Measurements from ENCODE around the gene NES. TPM values are rescaled to one million over a fixed set of nuclear protein-coding genes. Genes with fewer than 3 reads are reported as not detected.
"Not testable (repeated sequence)": the region's sequence is repeated elsewhere in the genome, so short reads cannot be mapped to it uniquely, and the experiment has no call there.

NES gene
- total RNA-seq, 1 donor from 2014 or later, result 265 TPM

- DNase-seq (ENCODE audit: low read depth, low spot score), result no peak
- TF ChIP-seq CTCF (conservative IDR thresholded peaks at IDR 0.05), result no peak
- Mint-ChIP-seq H3K36me3 (ENCODE audit: low read depth) (no peaks in the 10 kb centered on the region), H3K4me1 (peaks cover 49% of the 10 kb centered on the region), H3K27me3 (ENCODE audit: low read depth) (peaks cover 73% of the 10 kb centered on the region), H3K27ac (ENCODE audit: unreplicated experiment) (peak overlapping the region; percentile 76), H3K4me3 (peak overlapping the region; percentile 84), H3K9me3 (no peaks in the 10 kb centered on the region)
Measured at GRCh38 chr1:156640842-156641706, 36.1 kb downstream of the NES start.

- no peaks in the 10 kb centered on the region for H3K9me3 Mint-ChIP-seq
- H3K27ac Mint-ChIP-seq (ENCODE audit: unreplicated experiment), result no peak overlapping the region
- H3K4me3 Mint-ChIP-seq, result peak overlapping the region; percentile 54
- no peak for TF ChIP-seq CTCF (conservative IDR thresholded peaks at IDR 0.05)
- DNase-seq (ENCODE audit: low read depth, low spot score), result no peak
- H3K27me3 Mint-ChIP-seq (ENCODE audit: low read depth), result peaks cover 65% of the 10 kb centered on the region
- H3K36me3 Mint-ChIP-seq (ENCODE audit: low read depth), result no peaks in the 10 kb centered on the region
- H3K4me1 Mint-ChIP-seq, result peaks cover 42% of the 10 kb centered on the region
Measured at GRCh38 chr1:156639601-156640101, 37.6 kb downstream of the NES start.

- Mint-ChIP-seq H3K27me3 (ENCODE audit: low read depth) (peaks cover 62% of the 10 kb centered on the region), H3K36me3 (ENCODE audit: low read depth) (no peaks in the 10 kb centered on the region), H3K4me3 (peak overlapping the region; percentile 61), H3K27ac (ENCODE audit: unreplicated experiment) (no peak overlapping the region), H3K4me1 (peaks cover 42% of the 10 kb centered on the region), H3K9me3 (no peaks in the 10 kb centered on the region)
- no peak for TF ChIP-seq CTCF (conservative IDR thresholded peaks at IDR 0.05)
- DNase-seq (ENCODE audit: low read depth, low spot score), result no peak
Measured at GRCh38 chr1:156638189-156638985, 38.8 kb downstream of the NES start.

- no peaks in the 10 kb centered on the region for H3K9me3 Mint-ChIP-seq
- H3K36me3 Mint-ChIP-seq (ENCODE audit: low read depth), result no peaks in the 10 kb centered on the region
- DNase-seq (ENCODE audit: low read depth, low spot score), result no peak
- H3K4me3 Mint-ChIP-seq, result no peak overlapping the region
- peaks cover 52% of the 10 kb centered on the region for H3K27me3 Mint-ChIP-seq (ENCODE audit: low read depth)
- H3K4me1 Mint-ChIP-seq, result no peaks in the 10 kb centered on the region
- TF ChIP-seq CTCF (conservative IDR thresholded peaks at IDR 0.05), result no peak
- H3K27ac Mint-ChIP-seq (ENCODE audit: unreplicated experiment), result no peak overlapping the region
Measured at GRCh38 chr1:156632355-156632754, 44.9 kb downstream of the NES start.

GRCh38 chr1:156631152-156631551 is 46.1 kb downstream of the NES start:
- H3K27me3 Mint-ChIP-seq (ENCODE audit: low read depth), result peaks cover 53% of the 10 kb centered on the region

More at GRCh38 chr1:156631152-156631551, 46.1 kb downstream of the NES start:
- not testable (repeated sequence) for DNase-seq (ENCODE audit: low read depth, low spot score); H3K4me3 Mint-ChIP-seq; H3K9me3 Mint-ChIP-seq; H3K36me3 Mint-ChIP-seq (ENCODE audit: low read depth); H3K27ac Mint-ChIP-seq (ENCODE audit: unreplicated experiment); H3K4me1 Mint-ChIP-seq

Measured in neural crest cell (in vitro differentiated cells).